HS-5 (cell line): Measurements from ENCODE around the gene GSC.
"Not testable (repeated sequence)": the region's sequence is repeated elsewhere in the genome, so short reads cannot be mapped to it uniquely, and the experiment has no call there.

Source experiments
- DNase-seq: peaks from one replicate; pipeline ENCODE4 v3.0.0-alpha.2; 2012; ENCODE audit warnings: low read depth

GSC gene

DNA sequence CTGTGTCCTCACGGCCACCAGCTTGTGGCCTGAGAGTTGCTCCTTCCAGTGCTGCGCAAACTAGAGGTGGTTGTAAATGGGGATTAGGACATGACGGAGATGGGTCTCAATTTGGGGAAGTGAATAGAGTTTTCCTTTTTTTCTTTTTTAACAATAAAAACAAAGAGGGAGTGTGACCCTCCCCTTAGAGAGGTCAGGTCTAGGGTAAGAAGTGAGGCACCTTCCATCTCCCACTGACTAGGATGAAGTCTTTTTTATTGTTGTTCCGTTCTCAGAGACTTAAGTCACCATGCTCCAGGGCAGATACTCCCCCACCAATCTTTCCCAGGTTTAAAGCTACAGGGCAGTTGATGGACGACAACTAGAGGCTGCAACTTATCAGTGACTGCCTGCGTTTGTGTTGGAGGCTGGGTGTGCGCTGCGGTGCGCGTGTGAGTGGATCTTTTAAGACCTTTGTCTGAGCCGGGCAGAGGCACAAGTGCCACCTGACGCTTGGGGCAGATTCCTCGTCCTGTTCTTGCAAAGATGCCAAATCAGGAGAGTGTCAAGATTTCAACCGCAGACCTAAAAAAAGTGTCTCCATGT lies 2.1 kb upstream of the GSC start:
- DNase-seq, result no peak

DNA sequence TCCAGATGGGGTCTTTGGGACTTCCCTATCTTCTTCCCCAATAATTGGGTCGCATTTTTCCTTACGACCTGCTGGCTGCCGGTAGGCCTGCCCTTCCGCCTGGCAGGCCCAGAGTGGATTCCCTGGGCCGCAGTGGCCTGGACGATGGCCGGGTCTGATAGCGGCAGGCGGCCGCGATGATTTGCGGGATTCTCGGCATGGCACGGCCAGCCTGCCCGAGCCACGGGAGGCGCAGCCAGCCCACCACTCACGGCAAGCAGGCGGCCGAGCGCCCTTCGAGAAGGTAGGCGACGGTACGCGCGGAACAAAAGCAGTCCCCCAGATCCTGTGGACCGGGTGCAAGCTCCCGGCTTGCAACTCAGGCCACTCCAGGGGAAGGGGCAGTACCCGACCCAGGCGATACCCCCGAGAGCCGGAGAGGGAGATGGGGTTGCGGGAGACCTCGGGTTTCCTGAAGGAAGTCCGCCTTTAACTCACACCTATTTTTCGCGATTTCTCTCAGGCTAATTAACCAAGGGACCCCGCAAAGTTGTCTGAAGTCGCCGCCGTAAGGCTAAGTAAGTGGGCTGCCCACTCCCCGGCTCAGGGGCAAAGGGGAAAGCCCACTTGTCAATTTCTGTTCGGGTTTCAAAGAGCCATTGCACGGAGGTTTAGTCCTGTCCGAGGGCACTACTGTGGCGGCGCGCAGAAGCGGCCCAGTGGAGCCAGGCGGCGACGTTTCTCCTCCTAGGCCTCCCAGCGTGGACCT lies 1.4 kb upstream of the GSC start:
- DNase-seq, result no peak

DNA sequence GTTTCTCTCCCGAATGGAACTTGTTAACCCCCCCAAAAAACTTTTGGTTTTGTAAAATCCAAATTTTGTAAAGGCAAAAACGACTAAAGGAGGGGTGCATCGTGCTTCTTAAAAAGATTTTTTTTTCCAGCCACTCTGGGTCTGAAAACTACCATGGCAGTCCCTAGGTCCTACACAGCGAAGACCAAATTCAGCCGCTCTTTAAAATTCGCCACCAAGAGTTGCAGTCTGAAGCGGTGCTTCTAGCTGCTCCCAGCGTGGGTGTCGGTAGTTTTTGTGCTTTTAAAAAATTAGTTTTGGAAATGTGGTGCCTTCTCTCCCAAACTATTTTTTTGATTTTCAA lies 873 bp upstream of the GSC start:
- DNase-seq, result no peak

DNA sequence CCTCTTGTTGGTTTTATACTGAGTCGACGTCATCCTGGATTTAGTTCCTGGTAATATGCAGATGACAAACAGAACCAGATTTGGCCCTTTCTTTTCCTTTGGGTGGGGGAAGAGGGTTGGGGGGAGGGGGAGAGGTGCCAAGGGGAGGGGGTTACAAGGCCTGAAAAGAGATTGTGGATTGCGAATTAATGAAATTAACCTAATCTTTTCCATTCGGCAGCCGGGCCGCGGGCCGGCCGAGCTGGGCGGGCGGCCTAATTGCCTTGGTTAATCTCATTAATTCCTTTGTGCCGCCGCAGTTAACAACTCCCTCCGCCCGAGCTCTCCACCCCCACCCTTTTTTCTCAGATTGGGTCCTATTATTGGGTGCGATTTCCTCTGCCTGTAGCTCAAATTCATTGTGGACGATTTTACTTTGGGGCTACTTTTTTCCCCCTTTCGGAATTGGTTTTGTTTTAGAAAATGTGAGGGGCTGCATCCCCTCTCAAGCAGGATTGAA lies 387 bp upstream of the GSC start:
- DNase-seq, result no peak

DNA sequence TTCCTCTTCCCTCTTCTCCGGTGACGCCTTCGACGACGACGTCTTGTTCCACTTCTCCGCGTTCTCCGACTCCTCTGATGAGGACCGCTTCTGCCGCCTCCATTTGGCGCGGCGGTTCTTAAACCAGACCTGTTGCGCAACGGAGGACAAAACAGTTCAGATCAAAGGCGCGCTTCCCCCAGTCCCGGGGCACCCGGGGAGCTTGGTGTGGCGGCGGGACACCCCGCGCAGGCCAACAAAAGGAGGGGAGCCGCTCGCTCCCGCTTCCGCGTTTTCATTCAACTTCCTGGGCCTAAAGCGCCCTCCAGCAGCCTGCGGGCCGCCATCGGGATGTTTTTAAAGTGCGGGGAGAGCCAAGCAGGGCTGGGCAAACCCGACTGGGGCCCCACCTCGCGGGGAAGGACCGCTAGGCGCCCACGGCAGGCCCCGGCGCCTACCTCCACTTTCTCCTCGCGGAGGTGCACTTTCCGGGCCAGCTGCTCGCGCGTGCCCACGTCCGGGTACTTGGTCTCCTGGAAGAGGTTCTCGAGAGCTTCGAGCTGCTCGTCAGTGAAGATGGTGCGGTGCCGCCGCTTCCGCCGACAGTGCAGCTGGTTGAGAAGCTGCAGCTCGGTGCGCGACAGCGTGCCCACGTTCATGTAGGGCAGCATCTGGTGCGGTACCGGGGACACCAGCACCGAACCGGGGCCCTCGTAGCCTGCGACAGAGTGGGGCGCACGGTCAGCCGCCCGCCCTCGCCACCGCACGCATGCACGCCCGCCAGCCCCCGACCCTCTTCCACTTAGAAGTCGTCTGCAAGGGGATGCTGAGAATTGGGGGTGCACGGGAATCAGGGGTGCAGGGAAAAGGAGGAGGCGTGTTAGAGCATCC lies 1.2 kb downstream of the GSC start:
- DNase-seq, result no peak

DNA sequence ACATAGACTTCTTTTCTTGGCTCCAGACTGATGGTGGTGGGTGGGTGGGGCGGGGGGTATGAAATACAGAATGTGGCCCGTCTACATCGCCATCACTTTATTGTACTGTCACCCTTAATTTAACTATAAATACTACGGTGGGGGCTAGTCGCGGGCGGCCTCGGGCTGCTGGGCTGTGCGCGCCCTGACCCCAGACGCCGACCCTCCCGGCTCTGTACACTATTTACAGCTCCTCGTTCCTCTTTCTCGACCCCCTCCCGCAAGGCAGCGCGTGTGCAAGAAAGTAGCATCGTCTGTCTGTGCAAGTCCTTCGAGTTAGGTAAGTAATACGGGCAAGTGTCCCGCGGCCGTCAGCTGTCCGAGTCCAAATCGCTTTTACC lies 1.8 kb downstream of the GSC start:
- no peak for DNase-seq

DNA sequence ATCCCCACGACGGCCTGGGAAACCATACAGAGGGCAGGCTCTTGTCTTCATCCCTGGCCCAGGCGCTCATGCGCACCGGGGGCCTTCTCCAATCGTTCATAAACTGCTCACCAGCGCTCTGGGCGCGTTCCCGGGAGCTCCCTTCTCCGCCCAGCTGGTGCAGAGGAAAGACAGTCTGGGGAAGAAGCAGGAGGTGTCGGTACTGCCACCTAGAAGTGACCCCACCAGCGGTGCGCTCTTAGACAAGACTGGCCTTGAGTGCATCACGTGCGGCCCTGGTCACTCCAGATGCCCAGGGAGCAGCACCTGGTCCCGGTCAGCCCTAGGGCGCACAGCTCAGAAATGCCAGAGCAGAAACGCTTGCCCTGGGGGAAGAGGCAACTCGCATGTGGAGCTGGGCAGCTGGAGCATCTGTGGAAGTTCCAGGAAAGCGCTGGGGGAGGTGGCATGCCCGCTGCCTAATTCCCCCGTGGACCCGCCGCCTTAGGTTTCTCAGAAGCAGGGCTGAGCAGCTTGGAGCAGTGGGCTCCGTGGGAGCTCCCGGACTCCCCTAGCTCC lies 2.5 kb downstream of the GSC start:
- no peak for DNase-seq

DNA sequence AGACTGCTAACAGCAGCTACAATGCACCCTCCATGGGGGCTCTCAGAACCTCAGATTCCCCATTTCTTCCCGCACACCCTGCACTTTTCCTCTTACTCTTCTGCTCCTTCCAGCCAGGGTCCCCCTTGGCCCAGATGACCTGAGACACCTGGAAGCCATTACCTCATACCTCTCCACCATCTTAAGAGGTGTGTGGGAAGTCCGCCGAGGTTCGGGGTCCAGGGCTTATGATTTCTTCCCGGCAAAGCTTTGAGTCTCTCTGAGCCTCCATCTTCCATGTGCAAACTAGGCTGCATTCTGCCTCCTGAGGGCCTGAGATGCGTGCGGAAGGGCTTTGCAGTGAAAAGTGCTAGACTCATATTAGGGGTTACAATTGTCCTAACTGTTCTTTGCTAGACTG lies 5.3 kb downstream of the GSC start:
- DNase-seq, result no peak

DNA sequence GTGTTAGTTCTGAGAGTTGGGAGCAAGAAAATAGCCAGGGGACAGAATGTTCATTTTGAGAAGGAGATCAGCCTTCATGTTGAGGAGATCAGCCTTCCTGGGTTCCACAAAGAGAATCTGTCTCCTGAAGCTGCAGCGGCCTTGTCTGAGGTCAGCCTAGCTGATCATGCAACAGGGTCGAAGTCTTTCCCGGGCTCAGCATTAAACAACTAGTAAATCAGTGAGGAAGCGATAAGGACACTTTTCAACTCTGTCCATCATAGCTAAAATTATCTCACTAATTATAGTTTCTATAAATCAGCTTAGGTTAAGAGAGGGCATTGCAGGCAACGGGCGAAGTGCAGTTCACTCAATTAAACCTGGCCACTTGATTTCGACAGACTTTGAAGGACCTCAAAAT lies 7.5 kb downstream of the GSC start:
- no peak for DNase-seq

DNA sequence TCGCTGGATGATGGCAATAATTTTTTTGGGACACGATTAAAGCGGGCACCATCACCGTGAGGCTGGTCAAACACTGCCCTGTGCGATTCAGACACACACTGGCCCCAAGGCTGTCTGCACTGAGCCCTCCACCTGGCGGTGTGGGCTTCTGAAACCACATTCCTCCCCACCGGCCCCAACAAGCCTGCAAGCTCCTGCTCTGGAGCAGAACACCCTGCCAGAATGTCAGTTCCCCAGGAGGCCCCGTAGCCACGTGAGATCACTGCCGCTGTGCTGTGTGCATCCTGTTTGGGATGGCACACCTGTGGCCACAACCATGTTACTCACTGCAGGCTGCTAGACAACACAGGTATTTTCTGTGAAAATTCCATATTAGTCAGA lies 7.9 kb downstream of the GSC start:
- DNase-seq, result no peak

DNA sequence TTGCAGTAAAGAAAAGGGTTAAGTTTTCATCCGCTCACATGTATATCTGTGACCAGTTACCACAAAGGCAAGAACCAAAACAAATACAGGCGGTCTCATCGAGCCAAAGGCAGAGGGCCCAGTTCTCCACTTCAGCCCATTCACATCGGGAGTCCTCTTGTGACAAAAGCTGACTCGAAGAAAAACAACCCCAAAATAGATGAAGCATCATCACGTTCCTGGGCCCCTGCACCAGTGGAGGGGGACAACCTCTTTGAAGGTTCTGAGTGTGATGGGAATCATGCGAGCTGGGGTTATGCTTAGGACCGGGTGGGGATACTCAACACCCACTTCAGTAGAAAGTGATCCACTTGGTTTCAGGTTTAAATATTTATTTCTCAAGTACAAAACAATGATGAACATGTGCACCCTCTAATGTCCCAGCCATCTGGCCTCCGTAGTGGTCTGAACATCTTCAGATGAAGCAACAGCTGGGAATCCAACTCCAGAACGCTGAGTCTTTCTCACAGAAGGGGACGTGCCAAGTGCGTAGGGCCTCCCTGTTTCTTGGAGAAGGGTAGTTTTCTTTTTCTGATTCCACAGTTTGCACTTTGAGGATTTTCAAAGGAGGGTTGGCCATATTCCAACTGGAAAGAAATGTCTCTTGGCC lies 8.4 kb downstream of the GSC start:
- DNase-seq, result no peak

DNA sequence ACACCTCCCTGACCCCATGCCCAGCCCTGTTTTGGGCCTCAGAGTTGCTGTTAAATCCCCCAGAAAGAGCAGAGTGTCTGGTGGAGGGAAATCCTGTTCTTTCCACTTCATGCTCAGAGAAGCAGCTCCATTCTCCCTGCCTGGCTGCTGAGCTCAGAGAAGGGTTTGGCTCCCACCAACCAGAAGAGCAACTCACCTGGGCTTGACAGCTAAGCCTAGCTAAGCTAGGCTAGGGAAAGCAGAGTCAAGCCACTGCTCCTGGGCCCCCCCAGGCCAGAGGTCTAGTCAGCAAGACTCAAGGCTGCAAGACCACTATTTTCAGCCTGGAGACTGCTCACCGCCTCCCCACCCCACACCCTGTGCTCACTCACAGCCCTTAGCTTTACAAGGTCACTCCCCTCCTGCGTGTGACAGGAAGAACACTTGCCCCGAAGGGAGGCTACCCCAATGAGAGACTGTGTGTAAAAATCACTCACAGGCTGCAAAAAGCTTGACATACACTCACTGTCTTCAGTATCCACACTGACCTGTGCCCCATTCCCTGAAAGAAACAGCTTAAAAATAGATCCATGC lies 13.5 kb downstream of the GSC start:
- DNase-seq, result no peak

DNA sequence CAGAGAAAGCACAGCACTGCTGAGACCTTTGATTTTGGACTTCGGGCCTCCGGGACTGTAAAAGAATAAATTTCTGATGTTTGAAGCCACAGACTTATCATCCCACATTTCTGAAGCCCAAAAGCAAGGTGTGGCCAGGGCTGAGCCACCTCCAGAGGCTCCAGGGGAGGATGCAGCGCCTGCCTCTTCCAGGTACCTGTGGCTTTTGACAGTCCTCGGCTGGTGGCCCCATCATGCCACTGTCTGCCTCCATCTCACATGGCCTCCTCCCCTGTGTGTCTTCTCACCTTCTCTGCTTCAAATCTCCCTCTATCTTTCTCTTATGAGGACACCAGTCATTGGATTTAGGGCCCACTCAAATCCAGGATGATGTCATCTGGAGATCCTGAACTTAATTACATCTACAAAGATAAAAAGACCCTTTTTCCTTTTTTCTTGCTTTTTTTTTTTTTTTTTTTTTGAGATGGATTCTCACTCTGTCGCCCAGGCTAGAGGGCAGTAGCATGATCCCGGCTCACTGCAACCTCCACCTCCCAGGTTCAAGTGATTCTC lies 15.4 kb downstream of the GSC start:
- no peak for DNase-seq

DNA sequence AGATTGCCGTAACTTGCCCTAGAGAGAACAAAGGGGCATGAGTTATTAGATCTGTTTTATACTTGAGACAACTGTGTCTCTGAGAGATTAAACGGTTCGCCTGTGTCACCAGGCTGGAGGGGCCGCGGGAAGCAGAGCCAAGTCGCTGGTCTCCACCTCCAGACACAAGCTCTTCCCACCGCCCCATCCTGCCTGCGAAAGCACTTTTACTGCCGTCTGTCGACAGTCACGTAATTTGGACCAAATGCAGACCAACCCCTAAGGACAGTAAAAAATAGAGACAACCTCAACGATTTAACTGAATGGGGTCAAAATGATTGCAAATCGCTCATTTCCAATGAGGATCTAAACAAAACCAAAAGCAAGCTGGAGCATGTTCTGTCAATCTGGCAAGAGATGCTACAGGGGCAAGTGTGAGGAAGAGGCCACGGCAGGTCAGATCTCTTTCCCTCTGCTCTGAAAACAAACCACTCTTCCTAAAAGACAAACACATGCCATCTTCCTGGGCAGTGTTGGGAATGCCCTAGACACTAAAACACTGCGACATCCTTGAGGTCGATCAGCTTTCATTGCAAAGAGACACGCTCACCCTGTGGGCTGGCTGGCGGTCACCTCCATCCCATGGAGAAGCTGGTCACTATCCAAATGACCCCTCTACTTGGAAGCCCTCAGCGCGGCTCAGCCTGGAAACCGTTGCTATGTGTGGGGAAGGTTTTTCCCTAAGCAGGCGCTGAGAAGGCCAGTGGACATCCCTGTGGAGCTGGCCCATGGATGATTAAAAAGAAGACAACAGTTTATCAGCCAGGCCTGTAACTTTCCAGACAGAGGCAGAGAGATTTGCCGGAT lies 17.1 kb downstream of the GSC start:
- no peak for DNase-seq

DNA sequence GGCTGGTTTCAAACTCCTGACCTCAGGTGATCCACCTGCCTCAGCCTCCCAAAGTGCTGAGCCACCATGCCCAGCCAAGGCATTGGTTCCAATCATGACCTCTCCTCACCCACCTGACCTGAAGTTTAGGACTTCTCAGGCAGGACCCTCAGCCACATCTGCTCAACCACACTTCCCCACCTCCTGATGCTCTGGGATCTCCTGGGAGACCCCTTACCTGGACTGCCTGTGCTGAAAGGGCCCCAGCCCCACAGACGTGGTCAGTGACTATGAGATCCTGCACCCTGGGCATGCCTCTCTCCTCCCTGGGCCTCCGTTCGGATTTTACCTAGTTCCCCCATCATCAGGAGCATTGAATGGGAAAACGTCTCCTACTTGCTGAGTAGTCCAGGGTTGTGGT lies 18.0 kb downstream of the GSC start:
- no peak for DNase-seq

DNA sequence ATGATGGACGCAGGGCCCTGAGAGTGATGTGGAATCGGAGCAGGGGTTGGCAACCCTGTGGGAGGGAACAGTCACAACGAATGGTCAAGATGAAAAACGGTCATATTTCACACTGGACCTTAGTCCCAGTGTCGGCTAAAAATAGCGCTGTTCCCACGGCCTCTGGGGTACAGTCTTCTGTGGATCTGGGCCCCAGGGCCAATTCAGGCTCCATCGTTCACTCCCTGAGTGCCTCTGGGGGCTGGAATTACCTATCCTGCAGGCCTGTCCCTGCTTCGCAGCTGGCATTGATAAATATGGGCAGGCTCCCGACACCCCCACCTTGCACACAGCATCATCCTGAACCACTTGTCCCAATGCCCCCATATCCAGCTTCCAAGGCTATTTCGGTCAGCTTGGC lies 18.6 kb downstream of the GSC start:
- no peak for DNase-seq

DNA sequence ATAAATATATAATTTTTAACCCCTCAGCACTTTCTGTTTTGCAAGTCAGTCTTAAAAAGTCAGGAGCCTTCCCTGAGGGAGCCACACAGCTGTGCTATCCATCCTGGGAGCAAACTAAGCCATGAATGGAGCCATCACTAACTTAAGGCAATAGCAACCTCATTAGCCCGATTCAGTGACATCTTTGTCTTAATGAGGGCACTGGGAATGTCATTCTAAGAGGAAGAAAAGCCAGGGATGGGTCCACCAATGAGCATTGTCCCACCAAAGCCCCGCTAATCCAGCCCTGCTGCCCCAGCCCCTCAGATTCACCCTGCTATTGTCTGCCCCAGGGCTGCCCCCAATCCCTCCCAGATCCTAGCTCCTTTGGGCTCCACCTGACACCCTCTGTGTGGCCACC lies 19.5 kb downstream of the GSC start:
- no peak for DNase-seq

DNA sequence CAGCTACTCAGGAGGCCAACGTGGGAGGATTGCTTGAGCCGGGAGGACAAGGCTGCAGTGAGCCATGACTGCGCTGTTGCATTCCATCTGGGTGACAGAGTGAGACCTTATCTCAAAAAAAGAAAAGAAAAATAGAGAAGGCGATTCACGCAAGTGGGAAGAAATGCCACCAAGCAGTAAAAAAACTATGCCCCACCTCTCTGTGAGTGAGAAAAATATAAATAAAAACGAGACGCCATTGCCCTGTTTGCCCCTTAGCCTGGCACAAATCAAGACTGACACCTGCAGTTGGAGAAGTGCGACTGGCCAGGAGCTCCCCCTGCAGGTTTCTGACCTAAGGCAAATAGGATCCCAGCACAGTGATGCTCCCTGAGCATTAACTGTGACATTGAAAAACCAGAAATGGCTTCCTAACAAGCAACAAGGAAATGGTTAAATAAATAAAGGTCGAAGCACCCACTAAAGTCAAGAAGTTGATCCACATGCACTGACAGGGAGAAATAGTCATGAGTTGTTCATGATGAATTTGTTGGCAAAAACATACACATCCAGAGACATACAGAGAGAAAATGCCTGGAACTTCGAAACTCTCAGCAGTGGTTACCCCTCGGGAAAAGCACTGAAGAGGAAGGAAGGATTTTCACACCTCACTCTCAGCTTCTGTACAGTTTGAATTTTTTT lies 21.1 kb downstream of the GSC start:
- no peak for DNase-seq

DNA sequence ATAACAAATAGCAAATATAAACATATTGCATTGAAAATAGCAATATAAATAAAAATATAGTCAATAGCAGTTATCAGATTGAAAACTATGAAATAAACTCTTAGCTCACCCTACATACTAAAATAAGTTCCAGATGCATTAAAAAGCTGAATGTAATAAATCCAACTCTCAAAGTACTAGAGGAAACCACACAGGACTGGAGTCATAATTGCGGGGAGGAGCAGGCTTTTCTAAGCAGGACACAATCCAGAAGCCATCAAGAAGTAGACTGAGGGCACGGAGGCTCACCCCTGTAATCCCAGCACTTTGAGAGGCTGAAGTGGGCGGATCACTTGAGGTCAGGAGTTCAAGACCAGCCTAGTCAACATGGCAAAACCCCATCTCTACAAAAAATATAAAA lies 22.2 kb downstream of the GSC start:
- DNase-seq, result no peak

DNA sequence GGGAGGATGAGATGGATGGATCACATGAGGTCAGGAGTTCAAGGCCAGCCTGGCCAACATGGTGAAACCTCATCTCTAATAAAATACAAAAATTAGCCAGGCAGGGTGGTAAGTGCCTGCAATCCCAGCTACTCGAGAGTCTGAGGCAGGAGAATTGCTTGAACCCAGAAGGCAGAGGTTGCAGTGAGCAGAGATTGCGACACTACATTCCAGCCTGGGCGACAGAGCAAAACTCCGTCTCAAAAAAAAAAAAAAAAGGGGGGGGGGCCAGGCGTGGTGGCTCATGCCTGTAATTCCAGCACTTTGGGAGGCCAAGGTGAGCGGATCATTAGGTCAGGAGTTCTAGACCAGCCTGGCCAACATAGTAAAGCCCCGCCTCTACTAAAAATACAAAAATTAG lies 22.8 kb downstream of the GSC start:
- not testable (repeated sequence) for DNase-seq
